HepG2 (cell line): ENCODE results near the gene IRX3. TPM values are rescaled to one million over a fixed set of nuclear protein-coding genes. Genes with fewer than 3 reads are reported as not detected.

Source experiments
- DDIT3 ChIP-seq: sonication (generic); formaldehyde crosslinking; IDR thresholded peaks from 2 replicates; pipeline ENCODE4 v1.4.0; 2020; ENCODE audit warnings: mild to moderate bottlenecking, missing genetic modification reagents
- HBP1 ChIP-seq: IDR thresholded peaks from 2 replicates; pipeline ENCODE4 v1.6.1; 2016; ENCODE audit warnings: low read depth, control low read depth
- HCFC1 ChIP-seq: fragments of 150-350 bp; IDR thresholded peaks from 2 replicates; pipeline ENCODE4 v1.6.1; 2014; ENCODE audit warnings: low read depth, low read length
- HDAC1 ChIP-seq: sonication (generic); formaldehyde crosslinking; IDR thresholded peaks from 2 replicates; pipeline ENCODE4 v1.5.1; 2020; ENCODE audit warnings: mild to moderate bottlenecking, missing genetic modification reagents
- MED1 ChIP-seq: sonication (generic); formaldehyde crosslinking; IDR thresholded peaks from 2 replicates; pipeline ENCODE4 v1.4.0; 2020; ENCODE audit warnings: missing genetic modification reagents
- SIN3A ChIP-seq: IDR thresholded peaks from 2 replicates; pipeline ENCODE4 v1.6.1; 2011; ENCODE audit warnings: low read depth, mild to moderate bottlenecking, control low read depth, low read length, borderline replicate concordance
- THAP9 ChIP-seq: sonication (generic); formaldehyde crosslinking; IDR thresholded peaks from 2 replicates; pipeline ENCODE4; 2020; ENCODE audit warnings: missing genetic modification reagents, mild to moderate bottlenecking, borderline replicate concordance
- ZBTB46 ChIP-seq: sonication (generic); formaldehyde crosslinking; IDR thresholded peaks from 2 replicates; pipeline ENCODE4 v1.4.0; 2020; ENCODE audit warnings: mild to moderate bottlenecking, missing genetic modification reagents, borderline replicate concordance
- ZEB1 ChIP-seq: IDR thresholded peaks from 2 replicates; pipeline ENCODE4 v1.6.1; 2012; ENCODE audit warnings: mild to moderate bottlenecking, low read depth, inconsistent platforms; ENCODE audit not compliant: insufficient replicate concordance
- ZMAT5 ChIP-seq: sonication (generic); formaldehyde crosslinking; IDR thresholded peaks from 2 replicates; pipeline ENCODE4 v1.5.0; 2020; ENCODE audit warnings: mild to moderate bottlenecking, low read depth, missing genetic modification reagents, borderline replicate concordance
- ZNF326 ChIP-seq: sonication (generic); formaldehyde crosslinking; IDR thresholded peaks from 2 replicates; pipeline ENCODE4 v1.4.0; 2020; ENCODE audit warnings: missing genetic modification reagents, borderline replicate concordance
- ZNF331 ChIP-seq: sonication (generic); formaldehyde crosslinking; IDR thresholded peaks from 2 replicates; pipeline ENCODE4 v1.4.0; 2020; ENCODE audit warnings: missing genetic modification reagents
- ZNF333 ChIP-seq: sonication (generic); formaldehyde crosslinking; IDR thresholded peaks from 2 replicates; pipeline ENCODE4 v1.4.0; 2020; ENCODE audit warnings: mild to moderate bottlenecking, missing genetic modification reagents, borderline replicate concordance
- ZNF569 ChIP-seq: sonication (generic); formaldehyde crosslinking; IDR thresholded peaks from 2 replicates; pipeline ENCODE4 v1.5.0; 2020; ENCODE audit warnings: mild to moderate bottlenecking, missing genetic modification reagents, moderate library complexity, borderline replicate concordance
- ZNF709 ChIP-seq: sonication (generic); formaldehyde crosslinking; IDR thresholded peaks from 2 replicates; pipeline ENCODE4 v1.5.0; 2020; ENCODE audit warnings: mild to moderate bottlenecking, missing genetic modification reagents
- ZNF713 ChIP-seq: sonication (generic); formaldehyde crosslinking; IDR thresholded peaks from 2 replicates; pipeline ENCODE4 v1.4.0; 2020; ENCODE audit warnings: mild to moderate bottlenecking, missing genetic modification reagents
- ZNF816 ChIP-seq: sonication (generic); formaldehyde crosslinking; IDR thresholded peaks from 2 replicates; pipeline ENCODE4 v1.8.0; 2022; ENCODE audit warnings: missing genetic modification reagents, mild to moderate bottlenecking, borderline replicate concordance
- polyA plus RNA-seq, 8 experiments: library from polyadenylated mRNA; depleted of rRNA in 3 of 8; stranded (reverse) in 7 of 8; unstranded in 1 of 8; fragments of >200 nt; fragmentation: Illumina TruSeq in 4 of 8; extraction: Trizol in 4 of 8; gene quantifications; 2 replicates each; pipeline versions ENCODE4 v1.2.1 to v1.2.3, GENCODE V29; 2011 to 2016; ENCODE audit warnings: low read depth in 4 of 8, missing spikeins in 1 of 8, mixed read lengths in 1 of 8; ENCODE audit not compliant: insufficient read depth in 1 of 8
- total RNA-seq, 5 experiments: library from RNA; depleted of rRNA; stranded (reverse); fragments of >200 nt; fragmentation: Illumina TruSeq; extraction: Trizol; gene quantifications; 2 replicates each; pipeline ENCODE4 v1.2.3, GENCODE V29; 2016; ENCODE audit warnings: low read depth in 1 of 5
- TF ChIP-seq, protein P1 (sequence below): sonication (generic); formaldehyde crosslinking; IDR thresholded peaks from 2 replicates; pipeline ENCODE4 v1.4.0; 2020; ENCODE audit warnings: missing genetic modification reagents
- TF ChIP-seq, protein P2 (sequence below): sonication (generic); formaldehyde crosslinking; IDR thresholded peaks from 2 replicates; pipeline ENCODE4 v1.4.0; 2020; ENCODE audit warnings: low read depth, mild to moderate bottlenecking, missing genetic modification reagents
- TF ChIP-seq, protein P3 (sequence below): sonication (generic); formaldehyde crosslinking; IDR thresholded peaks from 2 replicates; pipeline ENCODE4 v1.8.1; 2023; ENCODE audit warnings: mild to moderate bottlenecking, missing genetic modification reagents, borderline replicate concordance

The IRX3 gene
- total and polyA plus RNA-seq, 2 of the 13 experiments (the other 11 are each of a cell fraction or from before 2014, with no cell fraction given): 9.2 to 16.4 TPM

- no peak for TF ChIP-seq THAP9 (CRISPR knock-in tag)
- TF ChIP-seq ZNF569 (CRISPR knock-in tag): no peak
- TF ChIP-seq, protein P1, sequence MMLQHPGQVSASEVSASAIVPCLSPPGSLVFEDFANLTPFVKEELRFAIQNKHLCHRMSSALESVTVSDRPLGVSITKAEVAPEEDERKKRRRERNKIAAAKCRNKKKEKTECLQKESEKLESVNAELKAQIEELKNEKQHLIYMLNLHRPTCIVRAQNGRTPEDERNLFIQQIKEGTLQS (CRISPR knock-in tag): no peak
- TF ChIP-seq HBP1: no peak
- TF ChIP-seq ZNF709: no peak
- TF ChIP-seq, protein P2, sequence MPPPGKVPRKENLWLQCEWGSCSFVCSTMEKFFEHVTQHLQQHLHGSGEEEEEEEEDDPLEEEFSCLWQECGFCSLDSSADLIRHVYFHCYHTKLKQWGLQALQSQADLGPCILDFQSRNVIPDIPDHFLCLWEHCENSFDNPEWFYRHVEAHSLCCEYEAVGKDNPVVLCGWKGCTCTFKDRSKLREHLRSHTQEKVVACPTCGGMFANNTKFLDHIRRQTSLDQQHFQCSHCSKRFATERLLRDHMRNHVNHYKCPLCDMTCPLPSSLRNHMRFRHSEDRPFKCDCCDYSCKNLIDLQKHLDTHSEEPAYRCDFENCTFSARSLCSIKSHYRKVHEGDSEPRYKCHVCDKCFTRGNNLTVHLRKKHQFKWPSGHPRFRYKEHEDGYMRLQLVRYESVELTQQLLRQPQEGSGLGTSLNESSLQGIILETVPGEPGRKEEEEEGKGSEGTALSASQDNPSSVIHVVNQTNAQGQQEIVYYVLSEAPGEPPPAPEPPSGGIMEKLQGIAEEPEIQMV (CRISPR knock-in tag): no peak
- no peak for TF ChIP-seq MED1 (CRISPR knock-in tag)
- TF ChIP-seq, protein P3, sequence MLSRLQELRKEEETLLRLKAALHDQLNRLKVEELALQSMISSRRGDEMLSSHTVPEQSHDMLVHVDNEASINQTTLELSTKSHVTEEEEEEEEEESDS (CRISPR knock-in tag): no peak
- no peak for TF ChIP-seq ZNF816 (CRISPR knock-in tag)
- TF ChIP-seq DDIT3 (CRISPR knock-in tag): no peak
- no peak for TF ChIP-seq ZNF713 (CRISPR knock-in tag)
- no peak for TF ChIP-seq HCFC1
- no peak; the same call in 1 of the 2 replicates for TF ChIP-seq ZNF331 (CRISPR knock-in tag)
- no peak for TF ChIP-seq SIN3A
- TF ChIP-seq ZNF326 (CRISPR knock-in tag): no peak
- no peak for TF ChIP-seq ZNF333 (CRISPR knock-in tag)
- peak; percentile 55; the same call in 1 of the 2 replicates for TF ChIP-seq HDAC1 (CRISPR knock-in tag)
- TF ChIP-seq ZEB1: peak; percentile 36
- no peak for TF ChIP-seq ZMAT5 (CRISPR knock-in tag)
- no peak for TF ChIP-seq ZBTB46 (CRISPR knock-in tag)
These were observed at the start of gene IRX3 (continued) for GRCh38 chr16:54286366-54287130.
